ENCODE results near the gene RPS5.
"Not testable (repeated sequence)": the region's sequence is repeated elsewhere in the genome, so short reads cannot be mapped to it uniquely, and the experiment has no call there.

The RPS5 gene

DNA sequence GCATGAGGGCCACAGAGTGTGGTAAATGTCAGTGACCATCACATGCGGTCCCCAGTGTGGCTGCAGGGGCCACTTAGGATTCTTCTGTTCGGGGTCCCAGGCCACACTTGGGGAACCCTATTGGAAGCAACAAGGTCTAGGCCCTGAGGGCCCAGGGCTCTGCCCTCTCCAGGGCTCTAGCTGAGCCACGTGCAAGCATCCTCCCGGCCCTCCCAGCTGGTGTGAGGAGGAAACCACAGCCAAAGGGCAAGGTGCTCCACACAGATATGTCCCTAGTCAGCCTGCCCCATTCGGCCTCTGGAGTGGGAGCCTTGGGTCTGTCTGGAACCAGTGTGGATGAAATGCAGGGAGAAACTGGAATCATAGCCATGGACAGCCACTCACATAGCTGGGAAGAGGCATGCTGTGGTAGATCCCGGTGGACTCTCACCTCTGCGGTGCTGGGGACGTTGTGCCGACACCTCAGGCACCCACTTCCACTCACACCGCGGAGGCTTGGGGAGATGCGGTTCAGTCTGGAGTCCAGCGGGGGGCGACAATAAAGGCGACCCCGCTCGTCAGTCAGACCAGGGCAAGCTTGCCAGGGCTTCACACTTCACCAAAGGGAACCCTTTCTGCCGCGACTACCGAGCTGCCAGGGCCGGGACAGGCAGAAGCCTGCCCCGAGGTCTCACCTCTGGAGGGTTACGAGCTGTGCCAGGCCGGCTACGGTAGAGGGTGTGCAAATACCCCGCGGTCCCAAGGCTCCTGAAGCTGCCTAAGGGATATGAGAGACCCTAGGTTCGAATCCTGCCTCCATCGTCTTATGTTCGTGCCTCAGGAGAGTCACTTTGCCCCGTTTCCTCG lies 20.3 kb upstream of the RPS5 start:
- no peak overlapping the region for H2AFZ ChIP-seq (ENCODE audit: low read depth, low read length)
- H3K4me1 ChIP-seq (ENCODE audit: insufficient read depth, low read length): no peaks in the 10 kb centered on the region
- H3K27me3 ChIP-seq (ENCODE audit: insufficient read depth, low read length): no peaks in the 10 kb centered on the region
- peaks cover 25% of the 10 kb centered on the region for H3K36me3 ChIP-seq (ENCODE audit: insufficient read depth, low read length)
- H3K4me3 ChIP-seq (ENCODE audit: low read length): no peak overlapping the region
- no peaks in the 10 kb centered on the region for H3K9me3 ChIP-seq (ENCODE audit: low read length)

DNA sequence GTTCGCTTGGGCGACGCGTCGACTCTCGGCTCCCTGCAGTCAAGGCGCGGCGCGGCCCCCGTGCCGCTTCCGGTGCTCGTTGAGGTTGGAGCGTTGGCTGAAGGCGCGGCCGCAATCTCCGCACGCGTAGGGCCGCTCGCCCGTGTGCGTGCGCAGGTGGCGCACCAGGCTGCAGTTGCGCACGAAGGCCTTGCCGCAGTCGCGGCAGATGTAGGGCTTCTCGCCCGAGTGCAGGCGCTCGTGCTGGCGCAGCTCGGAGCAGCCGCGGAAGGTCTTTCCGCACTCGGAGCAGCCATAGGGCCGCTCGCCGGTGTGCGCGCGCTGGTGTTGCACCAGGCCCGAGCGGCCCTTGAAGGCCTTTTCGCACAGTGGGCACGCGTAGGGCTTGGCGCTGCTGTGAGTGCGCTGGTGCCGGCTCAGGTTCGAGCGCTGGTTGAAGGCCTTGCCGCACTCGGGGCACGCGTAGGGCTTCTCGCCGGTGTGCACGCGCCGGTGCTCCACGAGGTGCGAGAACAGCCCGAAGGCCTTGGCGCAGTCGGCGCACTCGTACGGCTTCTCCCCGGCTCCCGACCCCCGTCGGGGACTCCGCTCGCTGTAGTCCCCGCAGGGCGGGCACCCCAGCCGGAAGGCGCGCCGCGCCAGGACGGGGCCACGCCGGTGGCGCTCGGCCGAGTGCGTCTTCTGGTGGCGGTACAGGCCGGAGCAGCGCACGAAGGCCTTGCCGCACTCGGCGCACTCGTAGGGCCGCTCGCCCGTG lies 19.2 kb upstream of the RPS5 start:
- Histone ChIP-seq H2AFZ (ENCODE audit: low read depth, low read length) (no peak overlapping the region), H3K4me1 (ENCODE audit: insufficient read depth, low read length) (no peaks in the 10 kb centered on the region), H3K27me3 (ENCODE audit: insufficient read depth, low read length) (no peaks in the 10 kb centered on the region), H3K9me3 (ENCODE audit: low read length) (no peaks in the 10 kb centered on the region), H3K36me3 (ENCODE audit: insufficient read depth, low read length) (peaks cover 25% of the 10 kb centered on the region), H3K4me3 (ENCODE audit: low read length) (no peak overlapping the region)

DNA sequence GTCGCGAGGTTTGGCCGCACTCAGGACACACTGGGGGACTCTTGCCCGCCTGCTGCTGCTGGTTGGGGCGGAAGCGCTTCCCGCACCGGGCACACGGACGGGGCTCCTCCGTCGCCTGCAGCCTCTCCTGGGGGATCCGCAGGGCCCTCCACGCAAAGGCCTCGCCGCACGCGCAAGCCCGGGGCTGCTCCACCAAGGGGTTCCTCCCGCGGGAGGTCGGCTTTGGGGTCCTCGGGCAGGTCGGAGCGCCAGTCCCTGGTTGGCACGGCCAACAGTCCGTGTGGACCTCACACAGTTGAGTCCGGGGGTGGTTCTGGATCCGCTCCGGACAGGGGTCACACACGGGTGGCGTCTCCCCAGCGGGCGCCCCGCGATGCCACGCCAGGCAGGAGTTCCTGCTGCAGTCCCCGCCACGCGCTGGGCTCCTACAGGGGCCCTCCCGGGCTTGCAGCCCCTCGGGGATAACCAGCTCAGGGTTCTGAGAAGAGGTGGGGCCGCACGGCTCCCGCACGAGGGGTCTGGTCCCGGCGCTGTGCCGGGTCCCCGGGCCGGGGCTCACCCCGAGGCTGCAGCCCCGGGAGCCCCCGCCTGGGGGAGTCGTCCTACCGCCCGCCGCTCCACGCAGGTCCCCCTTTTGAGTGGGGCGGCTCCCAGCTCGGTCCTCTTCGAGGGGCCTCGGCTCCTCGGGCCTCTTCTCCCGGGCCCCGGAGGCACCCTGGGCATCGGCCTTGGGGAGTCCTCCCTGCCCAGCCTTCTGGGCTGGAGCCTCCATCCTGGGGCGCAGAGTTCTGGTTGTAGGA lies 18.3 kb upstream of the RPS5 start:
- Histone ChIP-seq H3K27me3 (ENCODE audit: insufficient read depth, low read length) (no peaks in the 10 kb centered on the region), H3K4me3 (ENCODE audit: low read length) (no peak overlapping the region), H3K4me1 (ENCODE audit: insufficient read depth, low read length) (no peaks in the 10 kb centered on the region), H3K9me3 (ENCODE audit: low read length) (no peaks in the 10 kb centered on the region), H2AFZ (ENCODE audit: low read depth, low read length) (no peak overlapping the region), H3K36me3 (ENCODE audit: insufficient read depth, low read length) (peaks cover 25% of the 10 kb centered on the region)

DNA sequence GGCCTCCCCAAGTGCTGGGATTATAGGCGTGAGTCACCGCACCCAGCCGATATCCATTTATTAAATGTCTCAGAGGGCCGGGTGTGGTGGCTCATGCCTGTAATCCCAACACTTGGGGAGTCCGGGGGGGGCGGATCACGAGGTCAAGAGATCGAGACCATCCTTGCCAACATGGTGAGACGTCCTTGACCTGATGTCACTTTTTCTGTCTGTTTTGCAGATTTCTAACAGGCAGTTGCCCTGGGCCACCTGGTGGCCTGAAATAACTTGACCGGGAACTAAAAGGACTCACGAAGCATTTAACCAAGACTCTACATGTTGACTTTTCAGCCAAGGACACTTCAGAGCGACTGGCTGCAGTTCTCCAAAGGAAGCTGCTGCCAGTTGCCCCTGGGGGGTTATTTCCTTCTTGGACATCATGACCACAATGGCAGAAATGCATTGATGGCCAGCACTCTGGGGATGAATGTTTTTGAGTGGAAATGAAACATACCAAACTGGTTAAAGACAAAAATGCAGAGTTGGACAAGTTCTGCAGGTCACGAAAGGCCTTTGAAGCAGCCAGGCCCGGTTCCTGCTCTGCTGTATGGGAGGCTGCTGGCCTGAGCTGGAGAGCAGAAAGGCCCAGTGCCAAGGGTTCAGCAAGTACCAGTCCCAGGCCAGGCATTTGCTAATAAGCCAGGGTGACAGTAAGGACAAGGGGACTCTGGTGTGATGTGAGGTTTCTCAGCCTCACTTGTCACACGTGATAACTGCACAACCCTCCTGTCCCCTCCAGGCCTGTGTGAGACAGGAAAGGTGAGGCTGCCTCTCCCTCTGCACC lies 14.5 kb upstream of the RPS5 start:
- Histone ChIP-seq H3K36me3 (ENCODE audit: insufficient read depth, low read length) (peaks cover 14% of the 10 kb centered on the region), H3K27me3 (ENCODE audit: insufficient read depth, low read length) (no peaks in the 10 kb centered on the region), H3K4me1 (ENCODE audit: insufficient read depth, low read length) (no peaks in the 10 kb centered on the region), H3K9me3 (ENCODE audit: low read length) (no peaks in the 10 kb centered on the region), H2AFZ (ENCODE audit: low read depth, low read length) (no peak overlapping the region), H3K4me3 (ENCODE audit: low read length) (no peak overlapping the region)

DNA sequence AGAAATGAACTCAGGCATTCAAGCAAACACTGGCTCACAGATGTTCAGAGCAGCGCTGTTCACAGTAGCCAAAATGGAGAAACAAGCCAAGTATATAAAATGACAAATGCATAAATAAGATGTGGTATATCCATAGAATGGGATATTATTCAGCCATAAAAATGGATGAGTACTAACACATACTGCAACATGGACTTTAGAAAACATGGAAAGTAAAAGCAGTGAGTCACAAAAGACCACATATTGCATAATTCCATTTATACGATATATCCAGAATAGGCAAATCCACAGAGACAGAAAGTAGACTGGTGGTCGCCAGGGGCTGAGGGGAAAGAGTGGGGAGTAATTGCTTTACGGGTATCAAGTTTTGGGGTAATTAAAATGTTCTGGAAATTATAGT lies 12.9 kb upstream of the RPS5 start:
- Histone ChIP-seq H2AFZ (ENCODE audit: low read depth, low read length) (no peak overlapping the region), H3K4me1 (ENCODE audit: insufficient read depth, low read length) (no peaks in the 10 kb centered on the region), H3K36me3 (ENCODE audit: insufficient read depth, low read length) (peaks cover 6% of the 10 kb centered on the region), H3K4me3 (ENCODE audit: low read length) (no peak overlapping the region), H3K9me3 (ENCODE audit: low read length) (no peaks in the 10 kb centered on the region), H3K27me3 (ENCODE audit: insufficient read depth, low read length) (no peaks in the 10 kb centered on the region)

DNA sequence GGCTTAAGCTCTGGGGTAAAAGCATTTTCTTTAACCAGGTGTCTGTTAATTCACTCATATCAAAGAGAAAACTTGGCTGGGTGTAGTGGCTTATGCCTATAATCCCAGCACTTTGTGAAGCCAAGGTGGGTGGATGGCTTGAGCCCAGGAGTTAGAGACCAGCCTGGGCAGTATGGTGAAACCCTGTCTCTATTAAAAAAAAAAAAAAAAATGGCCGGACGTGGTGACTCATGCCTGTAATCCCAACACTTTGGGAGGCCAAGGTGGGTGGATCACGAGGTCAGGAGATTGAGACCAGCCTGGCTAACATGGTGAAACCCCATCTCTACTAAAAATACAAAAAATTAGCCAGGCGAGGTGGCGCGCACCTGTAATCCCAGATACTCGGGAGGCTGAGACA lies 10.3 kb upstream of the RPS5 start:
- not testable (repeated sequence) for H2AFZ ChIP-seq (ENCODE audit: low read depth, low read length); H3K36me3 ChIP-seq (ENCODE audit: insufficient read depth, low read length); H3K27me3 ChIP-seq (ENCODE audit: insufficient read depth, low read length); H3K9me3 ChIP-seq (ENCODE audit: low read length); H3K4me3 ChIP-seq (ENCODE audit: low read length)
- peaks cover 11% of the 10 kb centered on the region for H3K4me1 ChIP-seq (ENCODE audit: insufficient read depth, low read length)

DNA sequence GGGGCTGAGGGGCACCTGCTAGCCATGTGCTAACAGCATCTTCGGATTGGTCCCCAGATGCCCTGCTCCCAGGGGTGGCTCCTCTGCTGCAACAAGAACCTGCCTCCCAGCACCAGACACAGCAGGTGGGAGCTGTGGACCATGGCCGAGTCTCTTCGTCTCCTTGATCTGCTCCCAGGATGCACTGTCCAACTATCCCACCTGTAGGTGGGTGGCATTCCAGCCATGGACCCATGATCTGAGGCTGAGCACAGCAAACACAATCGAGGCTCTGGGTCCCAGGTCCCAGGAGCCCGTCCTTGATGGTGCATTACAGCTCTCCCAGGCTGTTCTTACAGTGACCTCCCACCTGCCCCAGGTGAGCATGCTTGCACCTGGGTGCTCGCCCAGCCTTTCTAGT lies 7.8 kb upstream of the RPS5 start:
- H3K9me3 ChIP-seq (ENCODE audit: low read length): no peaks in the 10 kb centered on the region
- peaks cover 16% of the 10 kb centered on the region for H3K4me1 ChIP-seq (ENCODE audit: insufficient read depth, low read length)
- no peak overlapping the region for H3K4me3 ChIP-seq (ENCODE audit: low read length)
- no peak overlapping the region for H2AFZ ChIP-seq (ENCODE audit: low read depth, low read length)
- no peaks in the 10 kb centered on the region for H3K27me3 ChIP-seq (ENCODE audit: insufficient read depth, low read length)
- no peaks in the 10 kb centered on the region for H3K36me3 ChIP-seq (ENCODE audit: insufficient read depth, low read length)

DNA sequence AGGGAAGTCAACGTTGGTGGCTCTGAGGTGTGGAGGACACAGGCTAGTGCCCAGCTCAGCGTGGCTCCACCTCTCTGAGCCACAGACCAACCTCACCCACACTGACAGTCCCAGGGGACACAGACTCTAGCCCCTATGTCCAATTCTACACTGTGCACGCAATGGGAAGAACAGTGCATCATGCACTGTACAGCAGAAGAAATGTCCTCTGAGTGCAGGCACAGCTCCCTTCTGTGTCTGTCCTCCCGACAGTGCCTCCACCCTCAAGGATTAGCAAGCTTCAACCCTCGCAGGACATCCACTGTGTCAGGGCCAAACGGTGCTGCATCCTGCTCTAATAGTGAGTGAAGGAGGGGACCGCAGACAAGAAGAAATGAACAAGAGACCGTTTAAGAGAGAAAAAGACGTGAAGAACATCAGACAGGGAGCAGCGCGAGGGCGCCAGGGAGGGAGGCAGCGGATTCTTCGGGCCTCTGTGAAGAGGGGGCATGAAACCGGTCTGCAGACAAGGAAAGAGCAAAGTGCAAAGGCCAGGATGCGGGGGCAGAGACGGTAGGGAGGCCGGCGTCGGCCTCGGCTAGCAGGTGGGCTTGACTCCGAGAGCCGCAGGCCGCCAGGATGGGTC lies 6.9 kb upstream of the RPS5 start:
- Histone ChIP-seq H3K4me1 (ENCODE audit: insufficient read depth, low read length) (peaks cover 18% of the 10 kb centered on the region), H3K9me3 (ENCODE audit: low read length) (no peaks in the 10 kb centered on the region), H3K27me3 (ENCODE audit: insufficient read depth, low read length) (no peaks in the 10 kb centered on the region), H3K4me3 (ENCODE audit: low read length) (peak overlapping the region; percentile 81), H2AFZ (ENCODE audit: low read depth, low read length) (peak overlapping the region; percentile 17), H3K36me3 (ENCODE audit: insufficient read depth, low read length) (no peaks in the 10 kb centered on the region)

DNA sequence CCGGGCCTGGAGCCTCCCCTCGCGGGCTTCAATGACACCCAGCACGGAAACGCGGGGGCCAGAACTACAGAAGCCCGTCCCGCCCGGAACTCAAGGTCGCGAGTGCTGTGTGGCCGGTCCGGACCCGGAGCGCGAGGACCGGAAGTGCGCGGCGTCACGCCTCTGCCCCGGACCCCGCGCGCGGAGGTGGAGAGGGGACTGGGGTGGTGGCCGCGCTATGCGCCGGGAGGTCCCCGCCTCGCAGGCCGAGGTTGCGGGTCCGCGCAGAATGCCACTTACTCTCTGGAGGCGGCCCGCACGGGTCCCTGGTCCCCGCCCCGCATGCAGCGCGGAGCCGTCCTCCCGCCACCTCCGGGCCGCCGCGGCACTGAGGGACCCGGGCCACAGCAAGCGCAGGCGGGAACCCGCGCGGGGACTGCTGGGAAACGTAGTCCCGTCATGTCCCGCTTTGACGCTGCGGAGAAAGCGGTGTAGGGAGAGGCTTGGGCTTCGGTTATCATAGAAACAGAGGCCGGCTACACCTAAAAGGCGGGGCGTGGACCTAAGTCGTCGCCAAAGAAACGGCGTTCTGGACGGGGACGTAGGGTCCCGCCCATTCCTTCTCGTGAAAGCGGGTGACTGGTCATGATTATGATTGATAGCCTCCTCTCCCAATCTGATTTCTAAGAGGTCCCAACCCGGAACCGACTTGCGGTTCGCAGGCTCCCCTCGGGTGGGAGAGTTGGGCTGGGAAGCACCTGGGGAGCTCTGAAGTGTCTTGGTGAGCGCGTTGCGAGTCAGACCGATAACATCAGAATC lies 6.2 kb upstream of the RPS5 start, which contains the start of gene ZNF837:
ZNF837 (minus strand) TSS at position 369 of the 798 bp plus-strand sequence. CDS start 11,698 bp downstream, outside the sequence.
- Histone ChIP-seq H3K36me3 (ENCODE audit: insufficient read depth, low read length) (no peaks in the 10 kb centered on the region), H3K27me3 (ENCODE audit: insufficient read depth, low read length) (no peaks in the 10 kb centered on the region), H3K9me3 (ENCODE audit: low read length) (no peaks in the 10 kb centered on the region), H3K4me3 (ENCODE audit: low read length) (peak within 1 kb of the TSS; percentile 81), H3K4me1 (ENCODE audit: insufficient read depth, low read length) (peaks cover 25% of the 10 kb centered on the region), H2AFZ (ENCODE audit: low read depth, low read length) (peak within 1 kb of the TSS; percentile 17)

DNA sequence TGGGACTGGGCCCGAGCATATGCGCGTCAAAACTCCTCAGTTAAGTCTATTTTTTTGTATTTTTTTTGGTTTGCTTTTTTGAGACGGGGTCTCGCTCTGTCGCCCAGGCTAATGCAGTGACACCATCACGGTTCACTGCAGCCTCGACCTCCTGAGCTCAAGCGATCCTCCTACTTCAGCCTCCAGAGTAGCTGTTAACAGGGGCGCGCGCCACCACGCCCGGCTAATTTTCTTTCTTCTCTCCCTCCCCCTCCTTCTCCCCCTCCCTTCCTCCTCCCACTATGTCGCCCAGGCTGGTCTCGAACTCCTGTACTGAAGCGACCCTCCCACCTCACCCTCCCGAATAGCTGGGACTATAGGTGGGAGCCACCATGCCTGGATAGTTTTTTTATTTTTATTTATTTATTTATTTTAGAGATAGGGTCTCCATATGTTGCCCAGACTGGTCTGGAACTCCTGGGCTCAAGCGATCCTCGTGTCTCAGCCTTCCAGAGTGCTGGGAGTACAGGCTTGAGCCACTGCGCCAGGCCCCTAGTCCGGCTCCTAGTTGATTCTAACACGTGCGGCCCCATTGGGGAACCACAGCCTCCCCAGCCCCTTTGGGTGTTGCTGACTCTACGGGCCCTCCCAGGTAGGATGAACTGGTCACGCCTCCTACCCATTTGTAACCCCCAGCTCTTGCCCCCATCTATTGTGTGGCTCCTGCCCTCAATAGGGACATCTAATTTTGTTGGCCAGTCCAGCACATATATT lies 5.4 kb upstream of the RPS5 start:
- H2AFZ ChIP-seq (ENCODE audit: low read depth, low read length): no peak overlapping the region
- H3K9me3 ChIP-seq (ENCODE audit: low read length): no peaks in the 10 kb centered on the region
- no peaks in the 10 kb centered on the region for H3K36me3 ChIP-seq (ENCODE audit: insufficient read depth, low read length)
- no peaks in the 10 kb centered on the region for H3K27me3 ChIP-seq (ENCODE audit: insufficient read depth, low read length)
- H3K4me3 ChIP-seq (ENCODE audit: low read length): peak overlapping the region; percentile 81
- peaks cover 29% of the 10 kb centered on the region for H3K4me1 ChIP-seq (ENCODE audit: insufficient read depth, low read length)

DNA sequence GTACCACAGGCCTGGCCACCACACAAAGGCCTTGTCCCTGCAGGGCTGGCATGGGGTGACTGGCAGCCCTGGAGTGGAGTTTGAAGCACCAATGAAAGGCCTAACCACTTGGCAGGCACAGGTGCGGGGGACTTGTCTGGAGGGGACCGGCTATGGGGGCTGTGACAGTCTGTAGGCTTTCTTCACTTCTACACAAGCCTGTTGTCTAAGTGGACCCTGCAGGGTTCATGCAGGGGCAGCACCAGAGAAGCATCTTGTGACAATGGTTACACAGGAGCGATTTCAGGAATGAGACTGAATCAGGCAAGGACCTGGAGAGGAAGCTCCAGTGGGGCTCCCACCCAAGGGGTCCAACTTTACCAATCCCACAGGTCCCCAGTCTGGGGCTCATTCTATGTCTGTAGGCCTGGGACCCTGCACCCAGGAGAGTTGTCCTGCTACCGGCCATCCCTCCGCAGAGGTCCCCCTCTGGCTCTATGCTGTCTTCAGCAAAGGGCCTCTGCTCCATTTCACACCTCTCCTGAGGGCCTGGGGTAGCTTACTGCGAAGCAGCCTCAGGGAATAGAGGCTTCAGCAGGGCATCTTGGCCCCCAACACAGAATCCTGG lies 4.0 kb upstream of the RPS5 start:
- Histone ChIP-seq H3K27me3 (ENCODE audit: insufficient read depth, low read length) (no peaks in the 10 kb centered on the region), H2AFZ (ENCODE audit: low read depth, low read length) (no peak overlapping the region), H3K9me3 (ENCODE audit: low read length) (no peaks in the 10 kb centered on the region), H3K4me3 (ENCODE audit: low read length) (no peak overlapping the region), H3K36me3 (ENCODE audit: insufficient read depth, low read length) (peaks cover 2% of the 10 kb centered on the region), H3K4me1 (ENCODE audit: insufficient read depth, low read length) (peaks cover 35% of the 10 kb centered on the region)

All from neuron (in vitro differentiated cells).